ENCODE measurements around the gene CEP162.

Gene CEP162

DNA sequence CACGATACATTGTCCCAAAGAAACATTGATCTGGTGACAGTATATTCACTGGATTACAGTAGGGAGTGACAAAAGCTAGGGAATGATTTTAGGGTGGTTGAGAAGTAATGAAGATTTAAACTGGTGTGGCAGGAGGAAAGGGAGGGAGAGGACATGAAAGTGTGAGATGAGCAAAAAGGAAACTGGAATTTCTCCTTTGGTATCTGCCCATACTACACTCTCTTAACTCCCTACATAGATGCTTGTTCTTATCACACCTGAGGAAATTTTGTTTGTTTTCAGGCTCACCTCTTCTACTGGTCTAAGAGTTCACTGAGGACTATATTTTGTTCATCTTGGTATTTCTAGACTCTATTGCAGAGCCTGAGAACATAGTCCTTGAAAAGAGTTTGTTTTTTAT, 44.9 kb upstream of the CEP162 start (continued):
- TF ChIP-seq ZNF157 (tag by site-specific recombination; IDR thresholded peaks at IDR 0.05): no peak

DNA sequence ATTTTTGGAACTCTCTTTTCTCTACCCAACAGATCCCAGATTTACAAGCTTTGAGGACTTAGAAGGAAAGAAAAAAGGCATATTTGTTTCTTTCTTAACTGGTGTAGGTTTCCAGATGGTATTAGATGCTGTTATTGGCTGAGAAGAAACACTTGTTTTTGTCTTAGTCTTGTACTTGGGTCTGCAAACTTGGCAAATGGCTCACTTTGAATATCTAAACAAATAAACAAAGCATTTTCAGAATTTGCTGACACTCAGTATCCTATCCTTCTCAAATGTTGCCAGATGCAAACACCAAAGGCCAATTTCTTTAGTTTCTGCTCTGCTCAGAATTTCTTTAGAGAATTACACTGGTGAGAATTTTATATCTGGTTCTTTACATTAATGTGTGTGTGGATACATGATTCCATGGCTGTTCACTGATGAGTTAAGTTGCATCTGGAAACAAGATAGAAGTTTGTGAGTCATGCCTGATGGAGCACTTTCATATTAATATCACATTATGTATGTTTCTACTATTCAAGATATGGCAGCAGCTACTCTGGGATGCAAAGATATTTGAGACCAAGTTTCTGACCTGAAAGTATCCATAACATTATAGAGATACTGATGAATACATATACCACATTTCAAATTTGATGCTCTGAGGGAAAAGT, 43.7 kb upstream of the CEP162 start:
- ChIA-PET POLR2A (no interaction called here), CTCF (interaction anchor here (0.7 to 1.5 kb wide), 2 partner anchors 74 to 1161 kb away, joined by 4 read pairs; no protein-coding TSS in a partner anchor)
- Histone ChIP-seq H3K4me1 (ENCODE audit: control insufficient read depth, insufficient read depth, low read length) (no peaks in the 10 kb centered on the region), H3K27ac (ENCODE audit: extremely low read depth, low read depth, low read length) (no peak overlapping the region), H3K9me3 (ENCODE audit: control insufficient read depth, insufficient read depth, low read depth, low read length) (no peaks in the 10 kb centered on the region), H3K36me3 (ENCODE audit: control insufficient read depth in 2 of 2, insufficient read depth in 1 of 2, low read length in 2 of 2) (no peaks in the 10 kb centered on the region), H3K4me3 (ENCODE audit: low read depth, low read length) (no peak overlapping the region)
- no peak for TF ChIP-seq ZFP3 (tag by site-specific recombination; IDR thresholded peaks at IDR 0.05; ENCODE audit: low read depth)
- TF ChIP-seq ZNF214 (tag by site-specific recombination; IDR thresholded peaks at IDR 0.05; ENCODE audit: borderline replicate concordance): no peak
- TF ChIP-seq ZNF626 (tag by site-specific recombination; IDR thresholded peaks at IDR 0.05): no peak
- no peak for TF ChIP-seq ZNF529 (tag by site-specific recombination; IDR thresholded peaks at IDR 0.05; ENCODE audit: insufficient replicate concordance)
- no peak for TF ChIP-seq ZNF658 (tag by site-specific recombination; IDR thresholded peaks at IDR 0.05)
- no peak for TF ChIP-seq ZNF366 (tag by site-specific recombination; conservative IDR thresholded peaks at IDR 0.05)
- no peak for TF ChIP-seq ZSCAN23 (tag by site-specific recombination; IDR thresholded peaks at IDR 0.05)
- TF ChIP-seq ZNF341 (tag by site-specific recombination; IDR thresholded peaks at IDR 0.05; ENCODE audit: low read depth): no peak
- TF ChIP-seq, protein P1, sequence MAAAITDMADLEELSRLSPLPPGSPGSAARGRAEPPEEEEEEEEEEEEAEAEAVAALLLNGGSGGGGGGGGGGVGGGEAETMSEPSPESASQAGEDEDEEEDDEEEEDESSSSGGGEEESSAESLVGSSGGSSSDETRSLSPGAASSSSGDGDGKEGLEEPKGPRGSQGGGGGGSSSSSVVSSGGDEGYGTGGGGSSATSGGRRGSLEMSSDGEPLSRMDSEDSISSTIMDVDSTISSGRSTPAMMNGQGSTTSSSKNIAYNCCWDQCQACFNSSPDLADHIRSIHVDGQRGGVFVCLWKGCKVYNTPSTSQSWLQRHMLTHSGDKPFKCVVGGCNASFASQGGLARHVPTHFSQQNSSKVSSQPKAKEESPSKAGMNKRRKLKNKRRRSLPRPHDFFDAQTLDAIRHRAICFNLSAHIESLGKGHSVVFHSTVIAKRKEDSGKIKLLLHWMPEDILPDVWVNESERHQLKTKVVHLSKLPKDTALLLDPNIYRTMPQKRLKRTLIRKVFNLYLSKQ (tag by site-specific recombination; IDR thresholded peaks at IDR 0.05; ENCODE audit: borderline replicate concordance): no peak
- no peak for TF ChIP-seq ZNF37A (tag by site-specific recombination; IDR thresholded peaks at IDR 0.05)
- TF ChIP-seq GLIS1 (tag by site-specific recombination; IDR thresholded peaks at IDR 0.05): no peak

DNA sequence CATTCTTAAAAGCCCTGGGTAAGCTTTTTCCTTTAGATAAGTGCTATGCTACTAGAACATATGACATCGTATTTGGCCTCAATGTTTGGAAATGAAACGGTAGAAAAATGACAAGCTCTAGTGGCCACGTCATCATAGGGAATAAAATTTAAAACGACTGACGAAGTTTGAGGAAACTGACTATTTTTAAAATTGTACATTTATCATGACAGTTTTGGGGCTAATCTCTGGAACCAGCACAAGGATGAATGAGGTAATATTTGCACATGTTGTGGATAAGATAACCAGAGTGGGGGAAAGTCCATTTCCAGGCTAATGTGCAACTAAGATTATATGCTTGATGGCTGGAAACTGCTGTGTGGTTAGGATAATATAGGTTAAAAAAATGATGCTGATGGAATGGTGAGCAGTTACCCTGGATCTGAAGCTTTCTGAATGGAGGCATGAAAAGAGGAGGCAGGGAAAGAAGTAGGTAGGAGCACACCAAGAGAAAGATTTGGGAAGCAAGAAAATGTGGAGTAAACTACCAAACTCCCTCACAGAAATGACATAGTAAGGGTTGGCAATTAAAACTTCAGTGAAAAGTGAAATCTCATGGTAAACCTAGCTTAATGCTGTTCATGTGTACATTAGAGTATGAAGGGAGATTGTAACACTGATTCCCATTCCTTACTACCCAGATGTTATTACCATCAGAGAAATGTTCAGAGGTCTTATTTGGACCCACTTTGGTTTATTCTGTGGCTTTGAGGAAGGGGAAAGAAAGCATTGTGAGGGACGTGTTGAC, 42.7 kb upstream of the CEP162 start:
- no peak overlapping the region for H3K27ac ChIP-seq (ENCODE audit: extremely low read depth, low read depth, low read length)
- POLR2A ChIA-PET: no interaction called here
- TF ChIP-seq ZNF266 (tag by site-specific recombination; IDR thresholded peaks at IDR 0.05; ENCODE audit: low read depth): no peak
- no peak for TF ChIP-seq ZNF239 (tag by site-specific recombination; IDR thresholded peaks at IDR 0.05)
- no peak for TF ChIP-seq GLIS1 (tag by site-specific recombination; IDR thresholded peaks at IDR 0.05)
- TF ChIP-seq, protein P2, sequence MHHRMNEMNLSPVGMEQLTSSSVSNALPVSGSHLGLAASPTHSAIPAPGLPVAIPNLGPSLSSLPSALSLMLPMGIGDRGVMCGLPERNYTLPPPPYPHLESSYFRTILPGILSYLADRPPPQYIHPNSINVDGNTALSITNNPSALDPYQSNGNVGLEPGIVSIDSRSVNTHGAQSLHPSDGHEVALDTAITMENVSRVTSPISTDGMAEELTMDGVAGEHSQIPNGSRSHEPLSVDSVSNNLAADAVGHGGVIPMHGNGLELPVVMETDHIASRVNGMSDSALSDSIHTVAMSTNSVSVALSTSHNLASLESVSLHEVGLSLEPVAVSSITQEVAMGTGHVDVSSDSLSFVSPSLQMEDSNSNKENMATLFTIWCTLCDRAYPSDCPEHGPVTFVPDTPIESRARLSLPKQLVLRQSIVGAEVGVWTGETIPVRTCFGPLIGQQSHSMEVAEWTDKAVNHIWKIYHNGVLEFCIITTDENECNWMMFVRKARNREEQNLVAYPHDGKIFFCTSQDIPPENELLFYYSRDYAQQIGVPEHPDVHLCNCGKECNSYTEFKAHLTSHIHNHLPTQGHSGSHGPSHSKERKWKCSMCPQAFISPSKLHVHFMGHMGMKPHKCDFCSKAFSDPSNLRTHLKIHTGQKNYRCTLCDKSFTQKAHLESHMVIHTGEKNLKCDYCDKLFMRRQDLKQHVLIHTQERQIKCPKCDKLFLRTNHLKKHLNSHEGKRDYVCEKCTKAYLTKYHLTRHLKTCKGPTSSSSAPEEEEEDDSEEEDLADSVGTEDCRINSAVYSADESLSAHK (tag by site-specific recombination; IDR thresholded peaks at IDR 0.05): no peak
- TF ChIP-seq, protein P3, sequence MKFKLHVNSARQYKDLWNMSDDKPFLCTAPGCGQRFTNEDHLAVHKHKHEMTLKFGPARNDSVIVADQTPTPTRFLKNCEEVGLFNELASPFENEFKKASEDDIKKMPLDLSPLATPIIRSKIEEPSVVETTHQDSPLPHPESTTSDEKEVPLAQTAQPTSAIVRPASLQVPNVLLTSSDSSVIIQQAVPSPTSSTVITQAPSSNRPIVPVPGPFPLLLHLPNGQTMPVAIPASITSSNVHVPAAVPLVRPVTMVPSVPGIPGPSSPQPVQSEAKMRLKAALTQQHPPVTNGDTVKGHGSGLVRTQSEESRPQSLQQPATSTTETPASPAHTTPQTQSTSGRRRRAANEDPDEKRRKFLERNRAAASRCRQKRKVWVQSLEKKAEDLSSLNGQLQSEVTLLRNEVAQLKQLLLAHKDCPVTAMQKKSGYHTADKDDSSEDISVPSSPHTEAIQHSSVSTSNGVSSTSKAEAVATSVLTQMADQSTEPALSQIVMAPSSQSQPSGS (tag by site-specific recombination; IDR thresholded peaks at IDR 0.05; ENCODE audit: low read depth): no peak
- TF ChIP-seq MEIS1 (CRISPR knock-in tag; IDR thresholded peaks at IDR 0.05; ENCODE audit: borderline replicate concordance): no peak
- TF ChIP-seq, protein P4, sequence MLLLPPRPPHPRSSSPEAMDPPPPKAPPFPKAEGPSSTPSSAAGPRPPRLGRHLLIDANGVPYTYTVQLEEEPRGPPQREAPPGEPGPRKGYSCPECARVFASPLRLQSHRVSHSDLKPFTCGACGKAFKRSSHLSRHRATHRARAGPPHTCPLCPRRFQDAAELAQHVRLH (tag by site-specific recombination; IDR thresholded peaks at IDR 0.05): no peak
- no peak for TF ChIP-seq ZNF521 (tag by site-specific recombination; IDR thresholded peaks at IDR 0.05)
- TF ChIP-seq ZNF423 (tag by site-specific recombination; IDR thresholded peaks at IDR 0.05): no peak
- TF ChIP-seq, protein P5, sequence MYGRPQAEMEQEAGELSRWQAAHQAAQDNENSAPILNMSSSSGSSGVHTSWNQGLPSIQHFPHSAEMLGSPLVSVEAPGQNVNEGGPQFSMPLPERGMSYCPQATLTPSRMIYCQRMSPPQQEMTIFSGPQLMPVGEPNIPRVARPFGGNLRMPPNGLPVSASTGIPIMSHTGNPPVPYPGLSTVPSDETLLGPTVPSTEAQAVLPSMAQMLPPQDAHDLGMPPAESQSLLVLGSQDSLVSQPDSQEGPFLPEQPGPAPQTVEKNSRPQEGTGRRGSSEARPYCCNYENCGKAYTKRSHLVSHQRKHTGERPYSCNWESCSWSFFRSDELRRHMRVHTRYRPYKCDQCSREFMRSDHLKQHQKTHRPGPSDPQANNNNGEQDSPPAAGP (tag by site-specific recombination; IDR thresholded peaks at IDR 0.05): no peak
- no peak for TF ChIP-seq ZNF23 (tag by site-specific recombination; IDR thresholded peaks at IDR 0.05; ENCODE audit: borderline replicate concordance)
- TF ChIP-seq ZBTB8A (tag by site-specific recombination; IDR thresholded peaks at IDR 0.05): no peak
- no peak for TF ChIP-seq MYNN (tag by site-specific recombination; IDR thresholded peaks at IDR 0.05; ENCODE audit: borderline replicate concordance)

More for the DNA sequence above, 42.7 kb upstream of the CEP162 start:
- CTCF ChIA-PET: interaction anchor here (0.7 kb wide), 1 partner anchor 622 kb away, joined by 3 read pairs; no protein-coding TSS in a partner anchor
- Histone ChIP-seq H3K4me3 (ENCODE audit: low read depth, low read length) (no peak overlapping the region), H3K36me3 (ENCODE audit: control insufficient read depth in 2 of 2, insufficient read depth in 1 of 2, low read length in 2 of 2) (no peaks in the 10 kb centered on the region), H3K9me3 (ENCODE audit: control insufficient read depth, insufficient read depth, low read depth, low read length) (no peaks in the 10 kb centered on the region), H3K4me1 (ENCODE audit: control insufficient read depth, insufficient read depth, low read length) (no peaks in the 10 kb centered on the region)

Measured in HEK293 (cell line).